NCI-H2227 (cell line): Measurements from ENCODE around the gene LDAF1.
"Not testable (repeated sequence)": the region's sequence is repeated elsewhere in the genome, so short reads cannot be mapped to it uniquely, and the experiment has no call there.

Experiments used
- DNase-seq: peaks from one replicate; lab custom pipeline; 2025; ENCODE audit not compliant: unreplicated experiment; lab: John Stamatoyannopoulos, UW

The LDAF1 gene

GRCh38 chr16:21158208-21159110 is at the start of gene LDAF1:
Gene LDAF1 (plus strand): TSS chr16:21158674. CDS start chr16:21161183, 2,509 bp downstream.
- DNase-seq, result peak; percentile 83

GRCh38 chr16:21115551-21115950 is 42.9 kb upstream of the LDAF1 start:
- DNase-seq, result not testable (repeated sequence)

- no peak for DNase-seq
Measured at GRCh38 chr16:21116148-21116693, 42.3 kb upstream of the LDAF1 start.

- DNase-seq, result no peak
Measured at GRCh38 chr16:21117567-21117966, 40.9 kb upstream of the LDAF1 start.

GRCh38 chr16:21120976-21121520 is 37.4 kb upstream of the LDAF1 start:
- no peak for DNase-seq

- DNase-seq, result no peak
Measured at GRCh38 chr16:21125191-21125590, 33.3 kb upstream of the LDAF1 start.

- DNase-seq, result no peak
Measured at GRCh38 chr16:21126518-21126917, 32.0 kb upstream of the LDAF1 start.

GRCh38 chr16:21128991-21129390 is 29.5 kb upstream of the LDAF1 start:
- no peak for DNase-seq

- DNase-seq, result no peak
Measured at GRCh38 chr16:21130811-21131210, 27.7 kb upstream of the LDAF1 start.

- no peak for DNase-seq
Measured at GRCh38 chr16:21134053-21134452, 24.4 kb upstream of the LDAF1 start.

- DNase-seq, result no peak
Measured at GRCh38 chr16:21145738-21146137, 12.7 kb upstream of the LDAF1 start.

- DNase-seq, result peak; percentile 32
Measured at GRCh38 chr16:21150375-21151001, 8.0 kb upstream of the LDAF1 start, which contains the start of gene DNAH3. Gene DNAH3 (minus strand): TSS chr16:21150846. CDS start chr16:21150319, 527 bp downstream.

- DNase-seq, result peak; percentile 37
Measured at GRCh38 chr16:21152160-21153030, 6.1 kb upstream of the LDAF1 start.

- DNase-seq, result peak; percentile 59
Measured at GRCh38 chr16:21153124-21153729, 5.2 kb upstream of the LDAF1 start.

- not testable (repeated sequence) for DNase-seq
Measured at GRCh38 chr16:21156011-21156410, 2.5 kb upstream of the LDAF1 start.

- peak; percentile 71 for DNase-seq
Measured at GRCh38 chr16:21156767-21157467, 1.6 kb upstream of the LDAF1 start.

GRCh38 chr16:21157632-21158031 is 842 bp upstream of the LDAF1 start:
- no peak for DNase-seq

GRCh38 chr16:21159281-21159951 is 942 bp downstream of the LDAF1 start:
- peak; percentile 36 for DNase-seq

- no peak for DNase-seq
Measured at GRCh38 chr16:21160276-21160675, 1.8 kb downstream of the LDAF1 start.
